Measurements from ENCODE around the gene ZDHHC18.

The ZDHHC18 gene

GRCh38 chr1:26789931-26790330 lies 36.6 kb upstream of the ZDHHC18 start:
- Histone ChIP-seq H2BK12ac (ENCODE audit: low read length) (no peak overlapping the region), H3K4me3 (ENCODE audit: low read length in 2 of 2) (no peak overlapping the region), H3K27ac (replicated peaks; ENCODE audit: low read length) (no peak overlapping the region), H3K23ac (ENCODE audit: low read depth, low read length, poor library complexity) (no peak overlapping the region), H2BK5ac (ENCODE audit: low read length) (no peak overlapping the region), H3K4me1 (ENCODE audit: control insufficient read depth in 2 of 2, insufficient read depth in 1 of 2, low read depth in 1 of 2, low read length in 2 of 2) (peaks cover 14 to 20% of the 10 kb centered on the region in 2 donors), H3K79me1 (ENCODE audit: low read depth, low read length) (peaks cover 2% of the 10 kb centered on the region), H3K4me2 (ENCODE audit: insufficient read depth, low read length, poor library complexity, severe bottlenecking) (no peak overlapping the region), H4K8ac (ENCODE audit: low read depth, low read length) (no peak overlapping the region), H3K18ac (ENCODE audit: low read length) (no peak overlapping the region), H3K14ac (ENCODE audit: low read length) (no peak overlapping the region), H3K9ac (ENCODE audit: low read depth, low read length, poor library complexity) (no peak overlapping the region), H2AFZ (ENCODE audit: low read length) (no peak overlapping the region), H2AK5ac (ENCODE audit: low read depth, low read length) (no peak overlapping the region), H4K91ac (ENCODE audit: low read depth, low read length, poor library complexity) (no peak overlapping the region), H2BK15ac (ENCODE audit: low read length) (no peak overlapping the region), H2BK120ac (ENCODE audit: low read depth, low read length) (no peak overlapping the region), H3K9me3 (replicated peaks in 1 of 2; ENCODE audit: control insufficient read depth in 2 of 2, insufficient read depth in 1 of 2, low read depth in 1 of 2, low read length in 2 of 2) (no peaks in the 10 kb centered on the region), H3K4ac (ENCODE audit: low read length) (no peak overlapping the region), H3K36me3 (replicated peaks in 1 of 2; ENCODE audit: control insufficient read depth in 2 of 2, insufficient read depth in 2 of 2, low read length in 2 of 2) (peaks cover 7 to 12% of the 10 kb centered on the region in 2 donors), H3K27me3 (ENCODE audit: control insufficient read depth in 3 of 3, insufficient read depth in 3 of 3, low read depth in 1 of 3, low read length in 3 of 3) (no peaks in the 10 kb centered on the region)
- no peak for DNase-seq (ENCODE audit: low spot score)
- WGBS, 2 donors (ENCODE audit: extremely low coverage in 2 of 2, insufficient read length in 2 of 2, insufficient replicate concordance in 1 of 2), result no CpG with 5 or more reads among the region's 4 CpGs

GRCh38 chr1:26790551-26790953 lies 35.9 kb upstream of the ZDHHC18 start:
- Histone ChIP-seq H3K4ac (ENCODE audit: low read length) (no peak overlapping the region), H3K27me3 (ENCODE audit: control insufficient read depth in 3 of 3, insufficient read depth in 3 of 3, low read depth in 1 of 3, low read length in 3 of 3) (no peaks in the 10 kb centered on the region), H3K79me1 (ENCODE audit: low read depth, low read length) (peaks cover 2% of the 10 kb centered on the region), H4K91ac (ENCODE audit: low read depth, low read length, poor library complexity) (no peak overlapping the region), H4K8ac (ENCODE audit: low read depth, low read length) (no peak overlapping the region), H3K23ac (ENCODE audit: low read depth, low read length, poor library complexity) (no peak overlapping the region), H3K4me1 (ENCODE audit: control insufficient read depth in 2 of 2, insufficient read depth in 1 of 2, low read depth in 1 of 2, low read length in 2 of 2) (peaks cover 14 to 16% of the 10 kb centered on the region in 2 donors), H3K4me3 (ENCODE audit: low read length in 2 of 2) (no peak overlapping the region), H3K9me3 (replicated peaks in 1 of 2; ENCODE audit: control insufficient read depth in 2 of 2, insufficient read depth in 1 of 2, low read depth in 1 of 2, low read length in 2 of 2) (no peaks in the 10 kb centered on the region), H3K4me2 (ENCODE audit: insufficient read depth, low read length, poor library complexity, severe bottlenecking) (no peak overlapping the region), H2BK120ac (ENCODE audit: low read depth, low read length) (no peak overlapping the region), H3K18ac (ENCODE audit: low read length) (no peak overlapping the region), H3K9ac (ENCODE audit: low read depth, low read length, poor library complexity) (no peak overlapping the region), H2BK12ac (ENCODE audit: low read length) (no peak overlapping the region), H2BK5ac (ENCODE audit: low read length) (no peak overlapping the region), H2AK5ac (ENCODE audit: low read depth, low read length) (no peak overlapping the region), H3K36me3 (replicated peaks in 1 of 2; ENCODE audit: control insufficient read depth in 2 of 2, insufficient read depth in 2 of 2, low read length in 2 of 2) (peaks cover 9 to 16% of the 10 kb centered on the region in 2 donors), H2AFZ (ENCODE audit: low read length) (no peak overlapping the region), H3K14ac (ENCODE audit: low read length) (no peak overlapping the region), H3K27ac (replicated peaks; ENCODE audit: low read length) (no peak overlapping the region), H2BK15ac (ENCODE audit: low read length) (no peak overlapping the region)
- no peak for DNase-seq (ENCODE audit: low spot score)
- WGBS, 2 donors (ENCODE audit: extremely low coverage in 2 of 2, insufficient read length in 2 of 2, insufficient replicate concordance in 1 of 2), result no CpG with 5 or more reads among the region's 5 CpGs

- Histone ChIP-seq H3K4me3 (ENCODE audit: low read length in 2 of 2) (no peak overlapping the region), H3K27me3 (ENCODE audit: control insufficient read depth in 3 of 3, insufficient read depth in 3 of 3, low read depth in 1 of 3, low read length in 3 of 3) (no peaks in the 10 kb centered on the region), H4K8ac (ENCODE audit: low read depth, low read length) (no peak overlapping the region), H3K18ac (ENCODE audit: low read length) (no peak overlapping the region), H3K4me2 (ENCODE audit: insufficient read depth, low read length, poor library complexity, severe bottlenecking) (peak overlapping the region; percentile 21), H2AK5ac (ENCODE audit: low read depth, low read length) (no peak overlapping the region), H3K36me3 (replicated peaks in 1 of 2; ENCODE audit: control insufficient read depth in 2 of 2, insufficient read depth in 2 of 2, low read length in 2 of 2) (peaks cover 9 to 16% of the 10 kb centered on the region in 2 donors), H3K9me3 (replicated peaks in 1 of 2; ENCODE audit: control insufficient read depth in 2 of 2, insufficient read depth in 1 of 2, low read depth in 1 of 2, low read length in 2 of 2) (no peaks in the 10 kb centered on the region), H3K79me1 (ENCODE audit: low read depth, low read length) (peaks cover 2% of the 10 kb centered on the region), H2BK15ac (ENCODE audit: low read length) (no peak overlapping the region), H3K4ac (ENCODE audit: low read length) (no peak overlapping the region), H2BK12ac (ENCODE audit: low read length) (no peak overlapping the region), H3K27ac (replicated peaks; ENCODE audit: low read length) (no peak overlapping the region), H2BK120ac (ENCODE audit: low read depth, low read length) (no peak overlapping the region), H3K14ac (ENCODE audit: low read length) (no peak overlapping the region), H3K9ac (ENCODE audit: low read depth, low read length, poor library complexity) (no peak overlapping the region), H3K23ac (ENCODE audit: low read depth, low read length, poor library complexity) (no peak overlapping the region), H2AFZ (ENCODE audit: low read length) (no peak overlapping the region), H4K91ac (ENCODE audit: low read depth, low read length, poor library complexity) (no peak overlapping the region), H2BK5ac (ENCODE audit: low read length) (no peak overlapping the region), H3K4me1 (ENCODE audit: control insufficient read depth in 2 of 2, insufficient read depth in 1 of 2, low read depth in 1 of 2, low read length in 2 of 2) (peaks cover 10% of the 10 kb centered on the region in 2 donors)
- WGBS, 2 donors (ENCODE audit: extremely low coverage in 2 of 2, insufficient read length in 2 of 2, insufficient replicate concordance in 1 of 2), result no CpG with 5 or more reads among the region's 6 CpGs
- DNase-seq (ENCODE audit: low spot score), result no peak
Observed at GRCh38 chr1:26791148-26791547, 35.3 kb upstream of the ZDHHC18 start.

- no peak overlapping the region for H3K9ac ChIP-seq (ENCODE audit: low read depth, low read length, poor library complexity)
- H3K9me3 ChIP-seq (replicated peaks in 1 of 2; ENCODE audit: control insufficient read depth in 2 of 2, insufficient read depth in 1 of 2, low read depth in 1 of 2, low read length in 2 of 2), result no peaks in the 10 kb centered on the region
- no peak overlapping the region for H2BK15ac ChIP-seq (ENCODE audit: low read length)
- H3K36me3 ChIP-seq (replicated peaks in 1 of 2; ENCODE audit: control insufficient read depth in 2 of 2, insufficient read depth in 2 of 2, low read length in 2 of 2), result peaks cover 9 to 19% of the 10 kb centered on the region in 2 donors
- no peak overlapping the region for H3K23ac ChIP-seq (ENCODE audit: low read depth, low read length, poor library complexity)
- H2BK12ac ChIP-seq (ENCODE audit: low read length), result no peak overlapping the region
- no peak overlapping the region for H2BK5ac ChIP-seq (ENCODE audit: low read length)
- no peak overlapping the region for H4K8ac ChIP-seq (ENCODE audit: low read depth, low read length)
- H4K91ac ChIP-seq (ENCODE audit: low read depth, low read length, poor library complexity), result no peak overlapping the region
- peaks cover 5 to 6% of the 10 kb centered on the region in 2 donors for H3K4me1 ChIP-seq (ENCODE audit: control insufficient read depth in 2 of 2, insufficient read depth in 1 of 2, low read depth in 1 of 2, low read length in 2 of 2)
- no peak overlapping the region for H3K4ac ChIP-seq (ENCODE audit: low read length)
- H3K4me3 ChIP-seq (ENCODE audit: low read length in 2 of 2), result no peak overlapping the region
- no peak overlapping the region for H3K4me2 ChIP-seq (ENCODE audit: insufficient read depth, low read length, poor library complexity, severe bottlenecking)
- no peak overlapping the region for H3K18ac ChIP-seq (ENCODE audit: low read length)
- no peak overlapping the region for H3K27ac ChIP-seq (replicated peaks; ENCODE audit: low read length)
- no peak for DNase-seq (ENCODE audit: low spot score)
- H3K79me1 ChIP-seq (ENCODE audit: low read depth, low read length), result peaks cover 2% of the 10 kb centered on the region
- no peaks in the 10 kb centered on the region for H3K27me3 ChIP-seq (ENCODE audit: control insufficient read depth in 3 of 3, insufficient read depth in 3 of 3, low read depth in 1 of 3, low read length in 3 of 3)
- H2AK5ac ChIP-seq (ENCODE audit: low read depth, low read length), result no peak overlapping the region
- no CpG with 5 or more reads among the region's 3 CpGs for whole genome bisulfite sequencing, 2 donors (ENCODE audit: extremely low coverage in 2 of 2, insufficient read length in 2 of 2, insufficient replicate concordance in 1 of 2)
- H2BK120ac ChIP-seq (ENCODE audit: low read depth, low read length), result no peak overlapping the region
- no peak overlapping the region for H3K14ac ChIP-seq (ENCODE audit: low read length)
- H2AFZ ChIP-seq (ENCODE audit: low read length), result no peak overlapping the region
Observed at GRCh38 chr1:26791626-26792025, 34.9 kb upstream of the ZDHHC18 start.
